ENCODE results near the gene CCL27. TPM values are rescaled to one million over a fixed set of nuclear protein-coding genes. Genes with fewer than 3 reads are reported as not detected.
A peak's percentile ranks its signal among the peaks of the same experiment; 100 is the strongest.

Gene CCL27
- total RNA-seq, 1 experiment from 2014 or later: not detected

GRCh38 chr9:34637356-34638137 is 24.9 kb downstream of the CCL27 start, which contains the start of gene SIGMAR1:
SIGMAR1 (minus strand) TSS chr9:34637787; CDS start chr9:34637697, 90 bp downstream.
- DNase-seq (ENCODE audit: low read depth, low spot score): peak; percentile 88
- in situ Hi-C loops (cut with HindIII; ENCODE audit: low pct_unique_long_range_greater_than_20kb, low sequenced_read_pairs): no loop called here

- DNase-seq (ENCODE audit: low read depth, low spot score): no peak
- in situ Hi-C loops (cut with HindIII; ENCODE audit: low pct_unique_long_range_greater_than_20kb, low sequenced_read_pairs): no loop called here
Observed at GRCh38 chr9:34636791-34637355, 25.6 kb downstream of the CCL27 start.

GRCh38 chr9:34635556-34635955 is 26.9 kb downstream of the CCL27 start:
- no peak for DNase-seq (ENCODE audit: low read depth, low spot score)
- in situ Hi-C loops (cut with HindIII; ENCODE audit: low pct_unique_long_range_greater_than_20kb, low sequenced_read_pairs): no loop called here

DNA sequence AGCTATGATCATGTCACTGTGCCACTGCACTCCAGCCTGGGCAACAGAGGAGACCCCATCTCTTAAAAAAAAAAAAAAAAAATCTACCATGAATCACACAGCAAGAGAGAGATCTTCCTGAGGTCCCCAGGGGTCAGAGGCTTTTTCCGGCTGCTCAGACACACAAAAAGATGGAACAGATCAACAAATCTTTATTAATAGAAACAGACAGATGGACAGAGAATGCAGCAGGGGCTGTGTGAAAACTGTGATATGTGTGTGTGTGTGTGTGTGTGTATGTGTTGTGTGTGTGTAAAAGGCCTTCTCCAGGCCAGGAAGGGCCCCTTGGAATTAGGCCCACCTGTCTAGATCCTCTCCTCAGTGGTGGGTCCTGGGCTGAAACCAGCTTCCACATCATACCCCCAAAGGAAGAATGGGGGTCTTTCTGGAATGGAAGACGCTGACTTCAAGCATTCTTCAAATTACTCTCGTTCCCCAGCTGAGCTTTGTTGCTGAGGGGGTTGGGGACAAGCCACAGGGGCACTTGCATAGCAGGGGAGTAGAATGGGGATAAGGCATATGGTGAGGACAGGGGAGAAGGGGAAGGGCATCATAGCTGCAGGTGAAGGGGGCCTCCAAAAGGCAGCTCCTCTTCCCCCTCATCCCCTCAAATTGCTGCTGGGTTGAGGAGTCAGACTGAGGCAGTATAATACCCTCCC is 27.8 kb downstream of the CCL27 start:
- in situ Hi-C loops (cut with HindIII; ENCODE audit: low pct_unique_long_range_greater_than_20kb, low sequenced_read_pairs): no loop called here
- no peak for DNase-seq (ENCODE audit: low read depth, low spot score)

GRCh38 chr9:34633851-34634550 is 28.5 kb downstream of the CCL27 start:
- in situ Hi-C loops (cut with HindIII; ENCODE audit: low pct_unique_long_range_greater_than_20kb, low sequenced_read_pairs): no loop called here
- DNase-seq (ENCODE audit: low read depth, low spot score): peak; percentile 73

DNA sequence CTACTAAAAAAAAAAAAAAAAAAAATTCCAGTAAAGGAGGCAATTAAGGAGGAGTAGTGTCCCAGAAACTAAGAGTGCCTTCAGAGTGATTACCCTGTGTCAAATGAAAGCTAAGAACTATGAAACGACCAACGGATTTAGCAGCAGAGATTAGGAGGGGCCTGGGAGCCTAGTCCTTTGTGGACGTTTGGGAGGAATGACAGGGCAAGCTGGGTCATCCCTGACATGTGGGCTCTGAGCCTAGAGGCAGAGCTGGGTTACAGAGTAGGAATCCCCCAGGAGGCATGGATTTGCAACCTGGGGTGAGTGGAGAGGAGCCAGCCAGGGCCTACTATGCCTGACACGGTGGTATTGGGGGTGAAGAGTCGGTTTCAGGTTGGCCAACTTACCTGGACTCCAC is 29.3 kb downstream of the CCL27 start:
- DNase-seq (ENCODE audit: low read depth, low spot score): no peak
- in situ Hi-C loops (cut with HindIII; ENCODE audit: low pct_unique_long_range_greater_than_20kb, low sequenced_read_pairs): no loop called here

GRCh38 chr9:34630402-34631154 is 31.9 kb downstream of the CCL27 start:
- in situ Hi-C loops (cut with HindIII; ENCODE audit: low pct_unique_long_range_greater_than_20kb, low sequenced_read_pairs): no loop called here
- no peak for DNase-seq (ENCODE audit: low read depth, low spot score)

DNA sequence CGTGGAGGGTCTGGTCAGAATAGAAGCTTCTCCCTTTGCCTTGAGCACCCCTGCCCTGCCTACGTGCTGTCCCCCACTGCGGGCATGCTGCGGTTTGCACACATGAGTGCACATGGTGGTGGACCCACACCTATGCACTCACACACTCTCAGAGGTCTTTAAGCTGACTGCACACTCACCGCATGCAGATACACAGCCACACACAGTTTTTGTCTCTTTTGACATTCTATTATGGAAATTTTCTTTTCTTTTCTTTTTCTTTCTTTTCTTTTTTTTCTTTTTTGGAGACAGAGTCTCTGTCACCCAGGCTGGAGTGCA is 33.0 kb downstream of the CCL27 start:
- no peak for DNase-seq (ENCODE audit: low read depth, low spot score)
- in situ Hi-C loops (cut with HindIII; ENCODE audit: low pct_unique_long_range_greater_than_20kb, low sequenced_read_pairs): no loop called here

GRCh38 chr9:34628656-34629490 is 33.6 kb downstream of the CCL27 start, which contains the start of gene ARID3C:
ARID3C (minus strand) TSS chr9:34629066; CDS start chr9:34628014, 1,052 bp downstream.
- in situ Hi-C loops (cut with HindIII; ENCODE audit: low pct_unique_long_range_greater_than_20kb, low sequenced_read_pairs): no loop called here
- DNase-seq (ENCODE audit: low read depth, low spot score): no peak

- in situ Hi-C loops (cut with HindIII; ENCODE audit: low pct_unique_long_range_greater_than_20kb, low sequenced_read_pairs): no loop called here
- DNase-seq (ENCODE audit: low read depth, low spot score): no peak
Observed at GRCh38 chr9:34627716-34628655, 34.5 kb downstream of the CCL27 start.

DNA sequence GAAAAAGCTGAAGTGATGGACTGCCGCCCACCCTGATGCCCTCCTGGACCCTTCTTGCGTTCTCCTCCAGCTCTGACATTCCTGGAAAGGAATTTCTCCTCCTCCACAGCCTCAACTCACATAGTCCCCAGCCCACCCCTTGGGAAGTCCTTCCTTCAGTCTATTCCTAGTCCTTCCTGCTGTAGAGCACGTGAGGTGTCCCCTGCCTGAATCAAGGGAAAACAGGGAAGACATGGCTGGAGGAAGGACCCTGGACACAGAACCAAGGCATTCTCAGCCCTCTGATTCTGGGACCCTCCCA is 37.3 kb downstream of the CCL27 start:
- no peak for DNase-seq (ENCODE audit: low read depth, low spot score)
- in situ Hi-C loops (cut with HindIII; ENCODE audit: low pct_unique_long_range_greater_than_20kb, low sequenced_read_pairs): no loop called here

- in situ Hi-C loops (cut with HindIII; ENCODE audit: low pct_unique_long_range_greater_than_20kb, low sequenced_read_pairs): no loop called here
- no peak for DNase-seq (ENCODE audit: low read depth, low spot score)
Observed at GRCh38 chr9:34624475-34625185, 37.8 kb downstream of the CCL27 start.

DNA sequence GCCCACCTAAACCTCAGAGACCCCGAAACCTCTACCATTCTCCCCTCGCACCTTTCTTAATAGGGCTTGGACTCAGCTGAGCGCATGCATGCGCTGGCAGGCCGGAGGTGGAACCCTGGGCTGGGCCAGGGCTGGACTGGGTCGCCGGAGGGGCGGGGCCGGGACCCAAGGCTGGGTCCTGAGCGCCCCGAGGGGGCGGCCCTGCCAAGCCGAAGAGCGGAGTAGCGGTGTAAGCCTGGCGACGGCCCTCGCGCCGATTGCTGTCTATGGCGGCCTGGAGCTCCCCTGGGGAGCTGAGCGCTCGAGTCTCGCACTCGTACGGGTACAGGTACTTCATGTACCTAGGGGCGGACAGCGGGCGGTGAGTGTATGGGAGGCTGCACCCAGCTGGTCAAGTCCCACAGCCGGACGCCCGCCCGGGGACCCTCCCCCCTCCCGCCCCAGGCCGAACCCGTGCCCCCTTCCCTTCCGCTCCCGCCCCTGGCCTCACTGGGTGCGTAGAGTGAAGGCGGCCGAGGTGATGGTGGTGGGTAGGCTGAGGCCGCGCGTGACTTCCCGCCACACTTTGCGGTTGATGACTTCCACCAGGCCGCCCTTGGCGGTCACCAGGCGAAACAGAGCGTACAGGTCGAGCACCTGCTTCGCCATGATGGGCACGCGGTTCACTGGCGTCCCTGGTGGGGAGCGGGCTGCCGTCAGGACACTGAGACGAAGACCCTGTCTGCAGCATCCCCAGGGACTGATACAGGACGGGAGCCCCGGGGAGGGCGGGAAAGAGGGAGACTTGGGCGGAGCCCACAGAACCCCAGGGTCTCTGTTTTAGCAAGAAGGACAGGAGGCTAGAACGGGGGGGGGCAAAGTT is 38.9 kb downstream of the CCL27 start:
- DNase-seq (ENCODE audit: low read depth, low spot score): no peak
- in situ Hi-C loops (cut with HindIII; ENCODE audit: low pct_unique_long_range_greater_than_20kb, low sequenced_read_pairs): no loop called here

GRCh38 chr9:34620061-34620994 is 42.1 kb downstream of the CCL27 start, which contains the start of gene DCTN3:
DCTN3 (minus strand) TSS chr9:34620495; CDS start chr9:34620464, 31 bp downstream.
- in situ Hi-C loops (cut with HindIII; ENCODE audit: low pct_unique_long_range_greater_than_20kb, low sequenced_read_pairs): no loop called here
- DNase-seq (ENCODE audit: low read depth, low spot score): peak; percentile 94
